Measurements from ENCODE around the gene AGAP1.

The AGAP1 gene

GRCh38 chr2:235526166-235526565 lies 32.3 kb downstream of the AGAP1 start:
- no peak for DNase-seq (ENCODE audit: low read depth in 2 of 2)
- no peak overlapping the region for H3K4me3 ChIP-seq (replicated peaks in 1 of 2; ENCODE audit: low read depth in 2 of 2, low read length in 2 of 2)
- TF ChIP-seq CTCF (IDR thresholded peaks at IDR 0.05; ENCODE audit: low read depth, low read length) = no peak

GRCh38 chr2:235527806-235528469 lies 34.1 kb downstream of the AGAP1 start:
- no peak for DNase-seq (ENCODE audit: low read depth in 2 of 2)
- TF ChIP-seq CTCF (IDR thresholded peaks at IDR 0.05; ENCODE audit: low read depth, low read length) = no peak
- no peak overlapping the region for H3K4me3 ChIP-seq (replicated peaks in 1 of 2; ENCODE audit: low read depth in 2 of 2, low read length in 2 of 2)

GRCh38 chr2:235529621-235530020 lies 35.8 kb downstream of the AGAP1 start:
- TF ChIP-seq CTCF (IDR thresholded peaks at IDR 0.05; ENCODE audit: low read depth, low read length) = no peak
- no peak overlapping the region for H3K4me3 ChIP-seq (replicated peaks in 1 of 2; ENCODE audit: low read depth in 2 of 2, low read length in 2 of 2)
- no peak for DNase-seq (ENCODE audit: low read depth in 2 of 2)

- H3K4me3 ChIP-seq (replicated peaks in 1 of 2; ENCODE audit: low read depth in 2 of 2, low read length in 2 of 2) = no peak overlapping the region
- DNase-seq (ENCODE audit: low read depth in 2 of 2) = no peak
- TF ChIP-seq CTCF (IDR thresholded peaks at IDR 0.05; ENCODE audit: low read depth, low read length) = no peak
These were observed 36.9 kb downstream of the AGAP1 start for GRCh38 chr2:235530735-235531134.

- H3K4me3 ChIP-seq (replicated peaks in 1 of 2; ENCODE audit: low read depth in 2 of 2, low read length in 2 of 2) = no peak overlapping the region
- no peak for DNase-seq (ENCODE audit: low read depth in 2 of 2)
- no peak for TF ChIP-seq CTCF (IDR thresholded peaks at IDR 0.05; ENCODE audit: low read depth, low read length)
These were observed 38.5 kb downstream of the AGAP1 start for GRCh38 chr2:235532307-235532706.

GRCh38 chr2:235533198-235533597 lies 39.4 kb downstream of the AGAP1 start:
- no peak for TF ChIP-seq CTCF (IDR thresholded peaks at IDR 0.05; ENCODE audit: low read depth, low read length)
- DNase-seq (ENCODE audit: low read depth in 2 of 2) = no peak
- H3K4me3 ChIP-seq (replicated peaks in 1 of 2; ENCODE audit: low read depth in 2 of 2, low read length in 2 of 2) = no peak overlapping the region

Data from cardiac fibroblast (primary cell).